ENCODE results near the gene LRPAP1.

- TF ChIP-seq CTCF (IDR thresholded peaks at IDR 0.05) (no peak), EZH2 (IDR thresholded peaks at IDR 0.05; ENCODE audit: borderline replicate concordance, insufficient read depth, low read depth, low read length, poor library complexity, severe bottlenecking) (no peak)
Measured at GRCh38 chr4:3482707-3483106, 49.5 kb downstream of the LRPAP1 start.
